ENCODE results near the gene LRP5.
"Not testable (repeated sequence)": the region's sequence is repeated elsewhere in the genome, so short reads cannot be mapped to it uniquely, and the experiment has no call there.

The LRP5 gene

GRCh38 chr11:68471360-68472340, 159.3 kb downstream of the LRP5 start:
- peak; percentile 61 for DNase-seq

- no peak for DNase-seq
Measured at GRCh38 chr11:68472778-68473177, 160.4 kb downstream of the LRP5 start.

- DNase-seq: no peak
Measured at GRCh38 chr11:68473693-68474092, 161.3 kb downstream of the LRP5 start.

GRCh38 chr11:68475626-68476025, 163.2 kb downstream of the LRP5 start:
- not testable (repeated sequence) for DNase-seq

GRCh38 chr11:68479390-68479789, 167.0 kb downstream of the LRP5 start:
- DNase-seq: no peak

- no peak for DNase-seq
Measured at GRCh38 chr11:68480193-68480592, 167.8 kb downstream of the LRP5 start.

GRCh38 chr11:68480852-68481510, 168.6 kb downstream of the LRP5 start:
- DNase-seq: no peak

- DNase-seq: no peak
Measured at GRCh38 chr11:68481579-68482240, 169.3 kb downstream of the LRP5 start.

GRCh38 chr11:68488623-68489022, 176.2 kb downstream of the LRP5 start:
- no peak for DNase-seq

- no peak for DNase-seq
Measured at GRCh38 chr11:68495220-68495729, 182.9 kb downstream of the LRP5 start.

- no peak for DNase-seq
Measured at GRCh38 chr11:68495872-68496271, 183.5 kb downstream of the LRP5 start.

GRCh38 chr11:68497761-68498160, 185.4 kb downstream of the LRP5 start:
- no peak for DNase-seq

GRCh38 chr11:68498321-68498720, 185.9 kb downstream of the LRP5 start:
- DNase-seq: no peak
